NCI-H82 treated with DMSO at 0.1 percent for 48 hours (cell line): ENCODE results near the gene LRRC18.

ENCODE experiments used
- DNase-seq: peaks from one replicate; lab custom pipeline; 2025; ENCODE audit not compliant: unreplicated experiment; lab: John Stamatoyannopoulos, UW

Gene LRRC18

DNA sequence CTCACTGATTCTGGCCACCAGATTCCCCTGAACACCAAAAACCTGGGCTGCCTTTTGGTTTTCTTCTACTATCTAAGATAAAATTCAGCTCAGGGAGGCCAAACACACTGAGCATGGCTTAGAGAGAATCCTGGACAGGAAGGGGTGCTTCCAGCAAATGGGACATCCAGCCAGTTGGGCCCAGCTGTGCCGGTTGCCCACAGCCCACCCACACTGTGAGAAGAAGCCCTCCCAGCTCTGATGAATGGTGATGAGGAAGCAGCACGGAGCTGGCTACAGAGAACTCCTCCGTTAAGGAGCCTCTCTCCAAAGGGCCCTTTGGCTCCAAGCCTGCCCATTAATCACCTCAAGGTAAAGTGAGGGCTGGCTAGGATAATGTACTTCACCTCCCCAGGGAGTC is 15.9 kb downstream of the LRRC18 start:
- no peak for DNase-seq

DNA sequence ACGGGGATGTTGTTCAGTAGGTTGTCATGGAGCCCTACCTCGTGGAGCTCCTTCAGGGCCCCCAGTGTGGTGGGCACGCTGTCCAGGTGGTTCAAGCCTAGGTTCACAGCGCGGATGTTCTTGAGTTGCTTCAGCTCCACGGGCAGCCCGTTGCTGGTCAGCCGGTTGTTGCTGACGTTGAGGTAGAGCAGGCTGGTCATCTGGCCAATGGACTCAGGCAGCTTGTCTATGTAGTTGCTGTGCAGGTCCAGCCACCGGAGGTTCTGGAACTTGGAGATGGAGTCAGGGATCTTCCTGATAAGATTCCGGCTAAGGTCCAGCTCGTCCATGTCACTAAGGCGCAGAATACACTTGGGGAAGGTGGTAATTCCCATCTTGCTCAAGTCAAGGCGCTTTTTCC is 26.0 kb downstream of the LRRC18 start:
- no peak for DNase-seq

DNA sequence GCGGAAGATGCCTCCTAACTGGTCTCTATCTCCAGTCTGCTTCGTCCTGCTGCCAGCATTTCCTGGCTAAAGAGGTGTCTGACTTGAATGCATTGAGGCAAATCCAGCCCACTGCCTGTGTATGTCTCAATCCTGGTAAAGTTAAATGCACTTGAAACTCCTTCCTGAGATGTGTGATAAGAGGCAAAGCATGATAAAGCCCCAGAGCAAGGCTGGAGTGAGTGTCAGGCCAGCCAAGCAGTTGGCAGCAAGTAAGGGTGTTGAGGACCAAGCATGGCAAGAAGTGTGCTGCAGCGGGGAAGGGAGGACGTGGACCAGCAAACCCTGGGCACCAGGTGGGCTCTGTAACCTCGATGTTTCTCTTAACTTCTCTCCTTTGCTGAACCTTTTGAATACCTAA is 29.1 kb downstream of the LRRC18 start:
- no peak for DNase-seq

DNA sequence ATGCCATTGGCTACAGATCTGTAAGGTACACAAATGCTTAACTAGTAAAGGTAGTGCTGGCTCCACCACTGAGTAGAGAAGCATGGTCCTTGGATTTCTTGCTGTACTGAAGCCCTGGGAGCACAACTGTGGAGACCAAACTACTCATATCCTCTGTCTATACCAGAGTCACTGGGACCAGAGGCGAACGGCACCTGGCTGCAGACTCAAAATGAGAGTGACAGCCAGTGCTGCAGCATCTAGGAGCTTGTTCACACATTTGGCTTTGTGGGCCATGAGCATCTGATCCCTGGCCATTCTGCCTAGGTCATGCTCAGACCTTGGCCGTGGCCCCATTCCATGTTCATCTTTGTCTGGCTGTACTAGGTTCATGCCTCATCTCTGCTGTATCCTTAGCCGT is 31.9 kb downstream of the LRRC18 start:
- no peak for DNase-seq

DNA sequence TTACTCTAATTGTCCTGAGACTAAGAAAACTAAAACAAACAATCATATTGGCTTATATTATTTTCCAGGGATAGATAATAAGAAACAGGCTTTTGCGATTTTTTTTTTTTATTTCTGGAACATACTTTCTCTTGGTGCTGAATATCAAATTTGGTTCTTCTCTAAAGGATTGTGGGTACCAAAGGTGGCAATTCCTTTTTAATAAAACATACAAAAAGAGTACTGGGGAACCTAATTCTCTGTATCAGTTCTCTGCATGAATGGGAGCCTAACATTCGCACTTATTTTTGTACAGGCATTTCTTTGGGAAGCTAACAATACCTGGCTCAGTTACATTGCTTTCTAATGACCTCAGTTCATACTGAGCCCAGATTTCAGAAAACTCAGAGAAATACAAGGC is 32.8 kb downstream of the LRRC18 start:
- no peak for DNase-seq

GRCh38 chr10:48905311-48905710 is 34.3 kb downstream of the LRRC18 start:
- DNase-seq, result no peak

DNA sequence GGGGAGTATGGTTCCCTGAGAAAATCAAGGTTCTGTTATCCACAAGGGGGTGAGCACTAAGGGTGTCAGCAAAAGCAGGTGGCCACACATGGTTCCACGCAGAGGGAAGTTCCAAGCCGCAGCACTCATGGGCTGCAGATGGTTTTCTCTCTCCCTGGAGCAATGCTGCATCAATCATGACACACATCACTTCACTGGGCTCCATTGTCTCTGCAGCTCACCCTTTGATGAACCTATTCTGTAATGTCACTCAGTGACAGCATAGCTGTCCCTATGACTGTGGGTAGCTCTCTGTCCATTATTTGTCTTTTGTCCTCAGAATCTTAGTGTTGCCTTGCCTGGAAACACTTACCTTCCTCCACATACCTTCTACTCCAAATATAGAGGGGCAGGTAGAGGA is 34.8 kb downstream of the LRRC18 start:
- DNase-seq, result no peak

DNA sequence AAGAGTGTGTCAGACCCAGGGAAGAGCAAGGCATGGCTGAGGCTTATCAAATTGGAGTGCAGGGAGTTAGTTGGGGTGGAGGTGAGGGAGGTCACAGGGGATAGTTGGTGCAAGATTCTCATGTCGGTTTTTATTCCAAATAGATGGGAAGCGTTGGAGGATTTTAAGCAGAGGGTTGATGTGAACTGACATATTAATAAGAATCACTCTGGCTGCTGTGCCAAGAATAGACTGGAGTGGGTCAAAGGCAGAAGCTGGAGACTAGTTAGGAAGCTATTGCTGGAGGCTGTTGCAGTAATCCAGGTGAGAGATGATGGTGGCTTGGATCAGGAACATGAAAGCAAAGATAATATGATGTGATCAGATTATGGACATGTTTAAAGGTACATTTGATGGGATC is 36.5 kb downstream of the LRRC18 start:
- no peak for DNase-seq

DNA sequence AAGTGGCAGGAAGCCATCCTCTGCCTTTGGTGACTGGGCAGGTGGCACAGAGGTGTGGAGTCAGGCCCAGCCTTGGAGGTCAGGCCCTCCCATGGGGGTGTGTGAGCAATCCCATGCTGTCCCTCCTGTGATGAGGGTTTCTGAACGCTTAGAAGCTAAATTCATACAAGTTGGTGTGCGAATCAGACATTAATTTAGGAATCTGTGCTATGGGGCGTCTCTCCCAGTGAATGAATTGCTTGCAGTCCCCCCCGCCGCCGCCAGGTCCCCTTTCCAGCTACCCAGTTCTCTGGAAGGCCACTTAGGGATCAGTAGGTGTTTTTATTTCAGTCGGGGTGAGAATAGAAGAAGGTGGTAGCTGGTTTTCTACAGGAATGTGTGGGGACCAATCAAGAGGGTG is 37.5 kb downstream of the LRRC18 start:
- DNase-seq, result no peak

- DNase-seq, result no peak
These were observed 38.3 kb downstream of the LRRC18 start for GRCh38 chr10:48901319-48901718.

- no peak for DNase-seq
These were observed 39.3 kb downstream of the LRRC18 start for GRCh38 chr10:48900371-48900801.

- no peak for DNase-seq
These were observed 39.9 kb downstream of the LRRC18 start for GRCh38 chr10:48899781-48900180.

GRCh38 chr10:48898426-48898825 is 41.2 kb downstream of the LRRC18 start:
- DNase-seq, result no peak

DNA sequence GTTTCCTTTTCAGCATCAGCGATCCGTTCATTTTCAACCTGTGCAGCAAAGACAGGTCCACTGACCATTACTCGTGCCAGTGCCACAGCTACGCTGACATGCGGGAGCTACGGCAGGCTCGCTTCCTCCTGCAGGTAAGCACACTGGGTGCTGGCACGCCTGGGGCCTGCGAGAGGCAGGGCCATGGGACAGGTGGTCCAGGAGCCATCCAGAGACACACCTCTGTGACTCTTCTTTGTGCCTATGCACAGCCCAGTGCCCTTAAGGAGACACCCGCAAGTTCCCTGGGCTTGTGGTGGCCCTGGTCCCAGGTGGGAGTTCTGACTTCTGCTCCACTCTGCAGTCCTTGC is 42.2 kb downstream of the LRRC18 start:
- DNase-seq, result no peak

DNA sequence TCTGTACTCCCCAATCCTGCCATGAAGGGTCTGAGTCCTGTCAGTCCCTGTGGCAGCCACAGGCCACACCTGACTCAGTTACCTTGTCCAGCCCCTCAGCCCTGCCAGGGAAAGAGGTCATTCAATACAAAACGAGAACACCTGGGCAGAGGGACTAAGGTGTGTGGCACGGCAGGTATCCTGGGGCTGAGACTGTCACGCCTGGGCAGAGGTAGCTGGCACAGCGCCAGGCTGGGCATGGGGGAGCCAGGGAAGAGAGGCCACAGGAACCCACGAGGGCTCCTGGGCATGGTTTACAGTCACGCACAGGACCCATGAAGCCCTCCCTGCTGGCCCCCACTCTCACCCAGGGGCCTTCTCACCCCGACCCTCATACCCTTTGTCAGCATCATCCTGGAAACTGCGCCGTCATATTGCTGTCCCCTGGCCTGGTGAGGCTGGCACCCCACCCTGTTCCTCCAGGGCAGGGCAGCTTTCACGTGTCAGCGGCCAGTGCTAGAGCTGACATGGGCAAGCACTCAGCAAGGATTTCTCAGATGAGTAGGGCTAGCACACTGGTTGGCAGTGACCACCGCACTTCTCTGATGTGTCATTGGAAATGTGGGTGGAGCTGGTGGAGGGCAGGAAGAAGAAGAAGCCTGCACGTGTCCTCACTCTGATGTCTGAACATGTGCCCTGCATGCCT is 42.7 kb downstream of the LRRC18 start:
- no peak for DNase-seq

GRCh38 chr10:48895803-48896195 is 43.8 kb downstream of the LRRC18 start:
- no peak for DNase-seq

GRCh38 chr10:48894911-48895802 is 44.5 kb downstream of the LRRC18 start:
- no peak for DNase-seq

DNA sequence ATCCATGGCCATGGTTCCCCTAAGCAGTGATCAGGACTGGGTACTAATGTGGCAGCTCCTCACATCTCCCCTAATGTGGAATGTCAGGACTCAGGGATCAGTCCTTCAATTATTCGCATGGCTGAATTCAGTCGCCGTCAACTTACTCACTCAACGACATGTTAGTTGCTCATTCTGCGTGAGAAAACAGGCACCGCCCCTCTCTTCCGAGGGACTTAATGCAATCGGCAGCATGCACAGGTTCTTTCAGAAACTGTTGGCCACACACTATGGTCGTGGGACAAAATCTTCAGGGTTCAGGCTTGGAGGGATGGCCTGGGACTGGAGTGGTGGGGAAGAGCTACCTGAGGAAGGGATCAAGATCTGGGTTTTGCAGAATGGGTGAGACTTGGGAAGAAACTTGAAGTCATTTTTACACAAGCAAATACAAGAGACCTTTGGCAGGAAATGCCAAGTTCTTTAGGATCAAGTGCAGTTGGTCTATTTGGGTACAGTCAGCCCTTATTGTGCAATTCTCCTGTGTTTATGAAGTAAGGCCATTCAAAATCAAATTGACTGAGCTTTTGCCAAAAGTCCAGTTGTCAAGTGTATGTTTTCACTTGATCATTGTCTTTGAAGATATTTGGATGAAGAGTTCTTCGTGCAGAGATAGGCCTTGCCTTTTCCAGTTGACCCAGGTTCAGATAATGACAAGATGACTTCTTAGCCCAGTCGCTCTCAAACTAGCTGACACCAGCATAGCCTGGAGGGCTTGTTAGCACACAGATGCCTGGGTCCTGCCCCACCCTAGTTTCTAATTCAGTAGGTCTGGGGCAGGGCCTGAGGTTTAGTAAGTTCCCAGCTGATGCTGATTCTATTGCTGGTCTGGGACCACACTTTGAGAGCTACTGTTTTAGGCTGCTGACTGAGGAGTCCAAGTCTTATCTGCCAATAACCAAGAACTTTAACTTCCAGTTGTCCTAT is 48.5 kb downstream of the LRRC18 start:
- DNase-seq, result no peak

DNA sequence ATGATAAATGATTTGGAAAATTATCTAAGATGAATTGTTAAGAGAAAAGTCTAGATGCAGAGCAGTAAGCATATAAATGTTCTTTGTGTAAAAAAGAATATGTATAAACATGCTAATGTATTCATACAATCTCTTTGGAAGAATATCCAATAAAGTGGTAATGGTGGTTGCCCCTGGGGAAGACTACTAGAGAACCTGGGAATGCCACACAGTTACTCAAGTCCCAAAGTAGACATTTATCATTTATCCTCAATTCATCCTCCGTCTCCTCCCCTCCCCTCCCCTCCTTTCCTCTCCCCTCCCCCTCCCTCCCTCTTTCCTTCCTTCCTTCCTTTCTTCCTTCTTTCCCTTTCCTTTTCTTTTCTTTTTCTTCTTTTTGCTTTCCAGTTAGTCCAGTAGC is 51.7 kb downstream of the LRRC18 start:
- no peak for DNase-seq

DNA sequence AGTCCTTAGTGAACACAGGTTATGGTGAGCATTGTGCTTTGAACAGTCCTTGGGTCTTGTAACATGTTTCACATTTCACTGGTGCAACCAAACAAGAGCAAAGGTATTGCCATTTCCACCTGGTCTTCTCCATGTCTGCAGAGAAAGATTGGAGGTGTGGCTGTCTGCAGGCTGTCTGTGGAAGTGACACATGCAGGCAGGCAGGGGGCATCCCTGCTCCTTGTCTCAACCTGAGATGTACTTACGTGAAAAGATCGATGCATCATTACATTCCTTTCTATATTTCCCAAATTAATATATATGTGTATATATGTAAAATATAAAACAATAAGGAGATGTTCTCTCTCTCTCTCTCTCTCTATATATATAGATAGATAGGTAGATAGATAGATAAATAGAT is 54.3 kb downstream of the LRRC18 start:
- no peak for DNase-seq
